ENCODE measurements around the gene ALDH3B2. TPM values are rescaled to one million over a fixed set of nuclear protein-coding genes. Genes with fewer than 3 reads are reported as not detected.

Gene ALDH3B2
- total and polyA plus RNA-seq, 2 donors (not counting 1 experiment from before 2014, with no cell fraction given): 0.09 TPM; not detected in 1

GRCh38 chr11:67673358-67673757, 1.1 kb downstream of the ALDH3B2 start:
- POLR2A ChIA-PET: no interaction called here
- H3K27me3 ChIP-seq (replicated peaks in 1 of 4; ENCODE audit: control extremely low read depth in 1 of 4, control insufficient read depth in 3 of 4, insufficient read depth in 4 of 4, low read length in 3 of 4): peaks cover 0 to 32% (median 13%) of the 10 kb centered on the region in 4 experiments

GRCh38 chr11:67671211-67671520, 3.3 kb downstream of the ALDH3B2 start:
- ATAC-seq (ENCODE audit: low read depth): no peak
- H3K27me3 ChIP-seq (replicated peaks in 1 of 4; ENCODE audit: control extremely low read depth in 1 of 4, control insufficient read depth in 3 of 4, insufficient read depth in 4 of 4, low read length in 3 of 4): peaks cover 0 to 32% (median 13%) of the 10 kb centered on the region in 4 experiments
- POLR2A ChIA-PET: no interaction called here
- 19% methylated on average over 8 of the region's 8 CpGs for WGBS (ENCODE audit: insufficient coverage)
- no peak overlapping the region for H3K4me2 ChIP-seq (replicated peaks; ENCODE audit: low read depth, low read length, poor library complexity, severe bottlenecking)
- no peaks in the 10 kb centered on the region for H3K9me3 Mint-ChIP-seq (ENCODE audit: insufficient read depth)
- H3K9ac ChIP-seq (ENCODE audit: low read length): no peak overlapping the region
- no peaks in the 10 kb centered on the region for H4K20me1 ChIP-seq (ENCODE audit: control insufficient read depth, insufficient read depth, low read length, poor library complexity, severe bottlenecking)
- H3K27me3 Mint-ChIP-seq: peaks cover 25% of the 10 kb centered on the region
- no peaks in the 10 kb centered on the region for H3K36me3 ChIP-seq (replicated peaks in 1 of 2; ENCODE audit: control extremely low read depth in 1 of 2, control insufficient read depth in 1 of 2, extremely low read depth in 1 of 2, insufficient read depth in 2 of 2, low read length in 1 of 2)
- H3K4me1 Mint-ChIP-seq: no peaks in the 10 kb centered on the region
- no peak overlapping the region for H3K27ac Mint-ChIP-seq
- H3K4me3 Mint-ChIP-seq: no peak overlapping the region
- intact Hi-C loops (cut with micrococcal nuclease): no loop called here
- H2AFZ ChIP-seq (ENCODE audit: insufficient read depth, low read depth, low read length, poor library complexity, severe bottlenecking): no peak overlapping the region
- H3K4me3 ChIP-seq (ENCODE audit: control extremely low read depth in 1 of 5, extremely low read depth in 1 of 5, insufficient read depth in 1 of 5, low read depth in 2 of 5, low read length in 4 of 5): no peak overlapping the region
- peaks cover 0 to 13% (median 0%) of the 10 kb centered on the region in 3 donors for H3K9me3 ChIP-seq (ENCODE audit: control extremely low read depth in 1 of 3, control insufficient read depth in 2 of 3, insufficient read depth in 1 of 3, low read length in 2 of 3)
- TF ChIP-seq CTCF (IDR thresholded peaks at IDR 0.05): no peak
- TF ChIP-seq EZH2 (IDR thresholded peaks at IDR 0.05; ENCODE audit: borderline replicate concordance, insufficient read depth, low read depth, low read length, poor library complexity, severe bottlenecking): no peak
- DNase-seq: no peak
- no peak overlapping the region for H3K27ac ChIP-seq (ENCODE audit: low read length in 2 of 2)
- CTCF ChIA-PET: interaction anchor here (0.7 to 1.5 kb wide), 3 partner anchors 10 to 43 kb away, joined by 3 to 8 read pairs (median 3); no protein-coding TSS in a partner anchor
- H3K4me1 ChIP-seq (ENCODE audit: control insufficient read depth in 2 of 2, insufficient read depth in 2 of 2, low read length in 2 of 2): peaks cover 33 to 34% of the 10 kb centered on the region in 2 donors
- no peaks in the 10 kb centered on the region for H3K79me2 ChIP-seq (ENCODE audit: control insufficient read depth, insufficient read depth, low read length)

More at GRCh38 chr11:67673358-67673757, 1.1 kb downstream of the ALDH3B2 start:
- H2AFZ ChIP-seq (ENCODE audit: insufficient read depth, low read depth, low read length, poor library complexity, severe bottlenecking): no peak overlapping the region
- intact Hi-C loops (cut with micrococcal nuclease): no loop called here
- no peak overlapping the region for H3K27ac ChIP-seq (ENCODE audit: low read length in 2 of 2)
- no peaks in the 10 kb centered on the region for H3K79me2 ChIP-seq (ENCODE audit: control insufficient read depth, insufficient read depth, low read length)
- peaks cover 11 to 12% of the 10 kb centered on the region in 2 donors for H3K4me1 ChIP-seq (ENCODE audit: control insufficient read depth in 2 of 2, insufficient read depth in 2 of 2, low read length in 2 of 2)
- ATAC-seq (ENCODE audit: low read depth): no peak
- Mint-ChIP-seq H3K9me3 (ENCODE audit: insufficient read depth) (no peaks in the 10 kb centered on the region), H3K4me1 (no peaks in the 10 kb centered on the region), H3K27me3 (peaks cover 36% of the 10 kb centered on the region), H3K4me3 (no peak overlapping the region), H3K27ac (no peak overlapping the region)
- H3K4me3 ChIP-seq (ENCODE audit: control extremely low read depth in 1 of 5, extremely low read depth in 1 of 5, insufficient read depth in 1 of 5, low read depth in 2 of 5, low read length in 4 of 5): no peak overlapping the region
- CTCF ChIA-PET: no interaction called here
- 82% methylated on average over 4 of the region's 7 CpGs for WGBS (ENCODE audit: insufficient coverage)
- peaks cover 0 to 13% (median 0%) of the 10 kb centered on the region in 3 donors for H3K9me3 ChIP-seq (ENCODE audit: control extremely low read depth in 1 of 3, control insufficient read depth in 2 of 3, insufficient read depth in 1 of 3, low read length in 2 of 3)
- no peaks in the 10 kb centered on the region for H4K20me1 ChIP-seq (ENCODE audit: control insufficient read depth, insufficient read depth, low read length, poor library complexity, severe bottlenecking)
- no peak overlapping the region for H3K9ac ChIP-seq (ENCODE audit: low read length)
- H3K36me3 ChIP-seq (replicated peaks in 1 of 2; ENCODE audit: control extremely low read depth in 1 of 2, control insufficient read depth in 1 of 2, extremely low read depth in 1 of 2, insufficient read depth in 2 of 2, low read length in 1 of 2): no peaks in the 10 kb centered on the region
- no peak for DNase-seq
- TF ChIP-seq EZH2 (IDR thresholded peaks at IDR 0.05; ENCODE audit: borderline replicate concordance, insufficient read depth, low read depth, low read length, poor library complexity, severe bottlenecking) (no peak), CTCF (IDR thresholded peaks at IDR 0.05) (no peak)
- H3K4me2 ChIP-seq (replicated peaks; ENCODE audit: low read depth, low read length, poor library complexity, severe bottlenecking): no peak overlapping the region
